Fibroblast of lung (primary cell): ENCODE results near the gene DGKQ.

Source experiments
- CTCF ChIP-seq, 2 donors: IDR thresholded peaks in 1 of 2; conservative IDR thresholded peaks in 1 of 2; 1 replicate in 1 of 2; 2 replicates in 1 of 2; pipeline ENCODE4 v1.5.1; 2011 to 2012; ENCODE audit warnings: low read length in 2 of 2, control low read depth in 1 of 2, inconsistent platforms in 1 of 2, low read depth in 1 of 2, mild to moderate bottlenecking in 1 of 2
- EZH2 ChIP-seq: IDR thresholded peaks from 2 replicates; pipeline ENCODE4 v1.5.1; 2012; ENCODE audit warnings: low read length, control low read depth, mild to moderate bottlenecking; ENCODE audit errors: missing control alignments

DNA sequence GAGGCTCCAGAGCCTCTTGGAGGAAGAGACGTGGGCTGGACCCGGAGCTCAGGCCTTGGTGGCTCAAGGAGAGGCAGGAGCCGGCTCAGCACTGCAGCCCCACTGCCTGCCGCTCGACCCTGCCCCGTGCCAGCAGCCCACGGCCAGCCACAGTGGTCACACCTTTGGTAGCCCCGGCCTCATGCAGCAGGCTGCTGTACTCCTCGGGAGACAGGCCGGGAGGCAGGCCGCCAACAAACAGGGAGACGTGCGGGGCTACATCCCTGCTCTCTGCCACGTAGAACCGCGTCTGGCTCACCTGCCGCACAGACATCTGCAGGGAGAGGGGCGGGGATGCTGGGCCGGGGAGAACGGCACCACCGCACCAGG is 7.6 kb downstream of the DGKQ start:
- TF ChIP-seq CTCF (conservative IDR thresholded peaks at IDR 0.05 in 1 of 2, IDR thresholded peaks at IDR 0.05 in 1 of 2; ENCODE audit: low read depth in 1 of 2, low read length in 2 of 2), result no peak
- no peak for TF ChIP-seq EZH2
